Endodermal cell (in vitro differentiated cells): Measurements from ENCODE around the gene ASMT. TPM values are rescaled to one million over a fixed set of nuclear protein-coding genes. Genes with fewer than 3 reads are reported as not detected.

ENCODE experiments used
- DNase-seq: peaks from one replicate; pipeline ENCODE4 v3.0.0-alpha.2; 2017
- H3K27ac ChIP-seq: 2 replicates; pipeline ENCODE4 v1.5.1; 2013; ENCODE audit warnings: mild to moderate bottlenecking, low read depth, low read length, moderate library complexity
- H3K27me3 ChIP-seq: 2 replicates; pipeline ENCODE4 v1.6.1; 2013; ENCODE audit warnings: mild to moderate bottlenecking, low read length, moderate library complexity; ENCODE audit not compliant: insufficient read depth, control insufficient read depth, poor library complexity, severe bottlenecking
- H3K36me3 ChIP-seq: 2 replicates; pipeline ENCODE4 v1.7.0; 2013; ENCODE audit warnings: mild to moderate bottlenecking, low read length, moderate library complexity; ENCODE audit not compliant: control insufficient read depth, insufficient read depth
- H3K4me1 ChIP-seq: one replicate; pipeline ENCODE4 v1.7.0; 2013; ENCODE audit warnings: low read length; ENCODE audit not compliant: control insufficient read depth, insufficient read depth
- H3K4me3 ChIP-seq: 2 replicates; pipeline ENCODE4 v1.5.1; 2013; ENCODE audit warnings: mild to moderate bottlenecking, low read length, moderate library complexity
- H3K9ac ChIP-seq: 2 replicates; pipeline ENCODE4 v1.6.1; 2013; ENCODE audit warnings: mild to moderate bottlenecking, low read length, moderate library complexity; ENCODE audit not compliant: poor library complexity, severe bottlenecking; ENCODE audit errors: extremely low read depth
- H3K9me3 ChIP-seq: 2 replicates; pipeline ENCODE4 v1.6.1; 2013; ENCODE audit warnings: mild to moderate bottlenecking, low read length, moderate library complexity; ENCODE audit not compliant: control insufficient read depth
- H3K27ac Mint-ChIP-seq: 2 replicates; pipeline ENCODE4 v1.8.0; 2020; ENCODE audit warnings: mixed read lengths
- H3K27me3 Mint-ChIP-seq: 2 replicates; pipeline ENCODE4 v1.8.0; 2021; ENCODE audit warnings: mild to moderate bottlenecking, mixed read lengths; ENCODE audit not compliant: insufficient read depth
- H3K36me3 Mint-ChIP-seq: 2 replicates; pipeline ENCODE4 v1.8.0; 2020; ENCODE audit warnings: low read depth, mixed read lengths
- H3K4me1 Mint-ChIP-seq: 2 replicates; pipeline ENCODE4 v1.8.0; 2020; ENCODE audit warnings: mixed read lengths
- H3K4me3 Mint-ChIP-seq: 2 replicates; pipeline ENCODE4 v1.8.0; 2020; ENCODE audit warnings: mild to moderate bottlenecking, moderate library complexity, mixed read lengths
- H3K9me3 Mint-ChIP-seq: 2 replicates; pipeline ENCODE4 v1.8.0; 2020; ENCODE audit warnings: mild to moderate bottlenecking, mixed read lengths
- WGBS, 2 experiments: methylation state at CpG; one replicate each; pipeline versions ENCODE4 v1.1.5 to v1.1.7; 2013; ENCODE audit warnings: missing lambda C conversion rate in 2 of 2, mixed read lengths in 1 of 2; ENCODE audit not compliant: insufficient coverage in 1 of 2, insufficient read length in 1 of 2; 5-methylcytosine and 5-hydroxymethylcytosine counted together
- total RNA-seq, 2 donors: library from RNA; stranded (reverse); fragmentation: NEBNext Ultra II Directional in 1 of 2; extraction: Animal tissue kit (Norgen Biotek cat#: 25700) in 1 of 2; gene quantifications; 2 replicates in 1 of 2; 3 replicates in 1 of 2; pipeline ENCODE4 v1.2.1, GENCODE V29; 2021
- TF ChIP-seq, protein P1 (sequence below): fragments of 200-600 bp; sonication (generic); conservative IDR thresholded peaks from 2 replicates; pipeline ENCODE4 v1.5.0; 2021; ENCODE audit warnings: antibody characterized with exemption, mild to moderate bottlenecking

The ASMT gene
- total RNA-seq, 2 donors from 2014 or later: not detected

DNA sequence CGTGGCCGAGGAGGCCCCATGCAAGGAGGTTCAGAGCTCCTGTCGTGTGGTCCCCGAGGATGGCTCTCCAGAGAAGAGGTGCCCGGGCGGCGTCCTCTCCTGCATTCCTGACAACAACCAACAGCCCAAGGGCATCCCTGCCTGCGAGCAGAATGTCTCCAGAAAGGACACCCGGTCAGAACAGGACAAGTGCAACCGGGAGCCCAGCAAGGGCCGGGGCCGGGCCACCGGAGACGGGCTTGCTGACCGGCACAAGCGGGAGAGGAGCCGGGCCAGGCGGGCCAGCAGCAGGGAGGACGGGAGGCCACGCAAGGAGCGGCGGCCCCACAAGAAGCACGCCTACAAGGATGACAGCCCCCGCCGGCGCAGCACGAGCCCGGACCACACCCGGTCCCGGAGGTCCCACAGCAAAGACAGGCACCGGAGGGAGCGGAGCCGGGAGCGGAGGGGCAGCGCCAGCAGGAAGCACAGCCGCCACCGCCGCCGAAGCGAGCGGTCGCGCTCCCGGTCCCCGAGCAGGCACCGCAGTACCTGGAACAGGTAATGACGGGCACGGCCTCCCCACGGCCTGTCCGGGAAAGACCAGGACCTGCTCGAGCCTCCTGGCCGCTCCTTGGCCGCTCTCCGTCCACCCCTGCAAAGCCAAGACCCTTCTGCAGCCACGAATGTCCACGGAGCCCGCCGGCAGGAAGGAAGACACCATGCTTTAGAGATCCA lies 13.7 kb upstream of the ASMT start:
- TF ChIP-seq, protein P1, sequence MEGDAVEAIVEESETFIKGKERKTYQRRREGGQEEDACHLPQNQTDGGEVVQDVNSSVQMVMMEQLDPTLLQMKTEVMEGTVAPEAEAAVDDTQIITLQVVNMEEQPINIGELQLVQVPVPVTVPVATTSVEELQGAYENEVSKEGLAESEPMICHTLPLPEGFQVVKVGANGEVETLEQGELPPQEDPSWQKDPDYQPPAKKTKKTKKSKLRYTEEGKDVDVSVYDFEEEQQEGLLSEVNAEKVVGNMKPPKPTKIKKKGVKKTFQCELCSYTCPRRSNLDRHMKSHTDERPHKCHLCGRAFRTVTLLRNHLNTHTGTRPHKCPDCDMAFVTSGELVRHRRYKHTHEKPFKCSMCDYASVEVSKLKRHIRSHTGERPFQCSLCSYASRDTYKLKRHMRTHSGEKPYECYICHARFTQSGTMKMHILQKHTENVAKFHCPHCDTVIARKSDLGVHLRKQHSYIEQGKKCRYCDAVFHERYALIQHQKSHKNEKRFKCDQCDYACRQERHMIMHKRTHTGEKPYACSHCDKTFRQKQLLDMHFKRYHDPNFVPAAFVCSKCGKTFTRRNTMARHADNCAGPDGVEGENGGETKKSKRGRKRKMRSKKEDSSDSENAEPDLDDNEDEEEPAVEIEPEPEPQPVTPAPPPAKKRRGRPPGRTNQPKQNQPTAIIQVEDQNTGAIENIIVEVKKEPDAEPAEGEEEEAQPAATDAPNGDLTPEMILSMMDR: no peak
- 96 to 97% methylated on average over 49 to 58 of the region's 58 CpGs for whole genome bisulfite sequencing, 2 experiments
- no peak overlapping the region for H3K9ac ChIP-seq
- no peaks in the 10 kb centered on the region for H3K4me1 ChIP-seq
- Mint-ChIP-seq H3K27me3 (no peaks in the 10 kb centered on the region), H3K27ac (no peak overlapping the region), H3K36me3 (peaks cover 64% of the 10 kb centered on the region), H3K9me3 (no peaks in the 10 kb centered on the region), H3K4me3 (no peak overlapping the region), H3K4me1 (no peaks in the 10 kb centered on the region)
- no peaks in the 10 kb centered on the region for H3K27me3 ChIP-seq
- no peak overlapping the region for H3K4me3 ChIP-seq
- DNase-seq: no peak
- H3K27ac ChIP-seq: no peak overlapping the region
- H3K36me3 ChIP-seq: peaks cover 42% of the 10 kb centered on the region
- H3K9me3 ChIP-seq: peaks cover 5% of the 10 kb centered on the region

GRCh38 chrX:1601768-1602085 lies 13.1 kb upstream of the ASMT start:
- Histone ChIP-seq H3K27me3 (no peaks in the 10 kb centered on the region), H3K9ac (no peak overlapping the region), H3K27ac (no peak overlapping the region), H3K4me1 (no peaks in the 10 kb centered on the region), H3K4me3 (no peak overlapping the region), H3K36me3 (peaks cover 42% of the 10 kb centered on the region), H3K9me3 (peaks cover 5% of the 10 kb centered on the region)
- Mint-ChIP-seq H3K9me3 (no peaks in the 10 kb centered on the region), H3K4me1 (no peaks in the 10 kb centered on the region), H3K27ac (no peak overlapping the region), H3K27me3 (no peaks in the 10 kb centered on the region), H3K4me3 (no peak overlapping the region), H3K36me3 (peaks cover 62% of the 10 kb centered on the region)
- TF ChIP-seq, protein P1: no peak
- WGBS, 2 experiments: 91 to 92% methylated on average over 15 of the region's 15 CpGs
- no peak for DNase-seq

DNA sequence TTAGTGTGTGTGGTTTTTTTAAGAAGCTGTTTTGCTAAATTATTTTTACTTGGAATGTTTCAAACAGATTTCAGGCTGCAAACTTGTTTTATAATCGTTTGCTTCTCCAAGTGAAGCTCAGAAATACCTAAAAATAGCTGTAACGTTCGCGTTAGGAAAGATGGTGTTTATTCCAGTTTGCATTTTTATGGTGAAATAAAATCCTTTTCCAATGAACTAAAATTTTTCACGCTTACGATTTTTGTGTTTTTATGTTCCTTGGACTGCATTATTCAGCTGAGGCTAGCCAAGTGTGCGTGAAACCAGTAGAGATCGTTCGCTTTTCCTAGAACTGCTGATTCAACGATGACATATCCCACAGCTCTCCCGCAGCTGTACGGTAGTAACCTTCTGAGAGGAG lies 12.6 kb upstream of the ASMT start:
- WGBS, 2 experiments: 95 to 96% methylated on average over 12 of the region's 12 CpGs
- no peak overlapping the region for H3K27ac Mint-ChIP-seq

More for the DNA sequence above, 12.6 kb upstream of the ASMT start:
- Histone ChIP-seq H3K36me3 (peaks cover 42% of the 10 kb centered on the region), H3K9ac (no peak overlapping the region), H3K9me3 (peaks cover 5% of the 10 kb centered on the region), H3K4me1 (no peaks in the 10 kb centered on the region), H3K27me3 (no peaks in the 10 kb centered on the region), H3K27ac (no peak overlapping the region), H3K4me3 (no peak overlapping the region)
- no peak for DNase-seq
- Mint-ChIP-seq H3K4me3 (no peak overlapping the region), H3K9me3 (no peaks in the 10 kb centered on the region), H3K36me3 (peaks cover 56% of the 10 kb centered on the region), H3K27me3 (no peaks in the 10 kb centered on the region), H3K4me1 (no peaks in the 10 kb centered on the region)
- TF ChIP-seq, protein P1: no peak
